Measurements from ENCODE around the gene NBR1. TPM values are rescaled to one million over a fixed set of nuclear protein-coding genes. Genes with fewer than 3 reads are reported as not detected.

NBR1 gene
- total RNA-seq, 4 donors from 2014 or later = 135 to 162 (median 145) TPM

DNA sequence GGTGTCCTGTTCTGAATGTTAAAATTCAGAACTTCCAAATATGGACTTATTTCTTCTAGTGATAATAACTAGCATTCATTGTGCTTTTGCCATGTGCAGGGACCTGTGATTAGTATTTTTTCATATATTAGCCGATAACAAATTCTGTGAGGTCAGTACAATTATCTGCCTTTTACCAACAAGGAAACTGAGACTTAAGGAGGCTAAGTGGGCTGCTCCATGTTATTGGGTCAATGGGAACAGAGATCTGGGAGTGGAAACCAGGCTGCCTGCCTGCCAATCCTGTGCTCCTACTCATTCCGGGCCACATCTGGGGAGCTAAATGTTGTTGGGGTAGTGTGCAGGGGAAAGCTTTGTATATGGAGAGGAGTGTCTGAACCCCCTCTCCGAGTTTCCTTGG, 44.3 kb downstream of the NBR1 start:
- TF ChIP-seq POLR2A (IDR thresholded peaks at IDR 0.05) = no peak
- TF ChIP-seq, protein P1, sequence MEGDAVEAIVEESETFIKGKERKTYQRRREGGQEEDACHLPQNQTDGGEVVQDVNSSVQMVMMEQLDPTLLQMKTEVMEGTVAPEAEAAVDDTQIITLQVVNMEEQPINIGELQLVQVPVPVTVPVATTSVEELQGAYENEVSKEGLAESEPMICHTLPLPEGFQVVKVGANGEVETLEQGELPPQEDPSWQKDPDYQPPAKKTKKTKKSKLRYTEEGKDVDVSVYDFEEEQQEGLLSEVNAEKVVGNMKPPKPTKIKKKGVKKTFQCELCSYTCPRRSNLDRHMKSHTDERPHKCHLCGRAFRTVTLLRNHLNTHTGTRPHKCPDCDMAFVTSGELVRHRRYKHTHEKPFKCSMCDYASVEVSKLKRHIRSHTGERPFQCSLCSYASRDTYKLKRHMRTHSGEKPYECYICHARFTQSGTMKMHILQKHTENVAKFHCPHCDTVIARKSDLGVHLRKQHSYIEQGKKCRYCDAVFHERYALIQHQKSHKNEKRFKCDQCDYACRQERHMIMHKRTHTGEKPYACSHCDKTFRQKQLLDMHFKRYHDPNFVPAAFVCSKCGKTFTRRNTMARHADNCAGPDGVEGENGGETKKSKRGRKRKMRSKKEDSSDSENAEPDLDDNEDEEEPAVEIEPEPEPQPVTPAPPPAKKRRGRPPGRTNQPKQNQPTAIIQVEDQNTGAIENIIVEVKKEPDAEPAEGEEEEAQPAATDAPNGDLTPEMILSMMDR (IDR thresholded peaks at IDR 0.05 in 4 of 5, conservative IDR thresholded peaks at IDR 0.05 in 1 of 5) = no peak
- ATAC-seq (no peak), DNase-seq (no peak)
- intact Hi-C loops (cut with DNase I; ENCODE audit: low total_unique reads) = no loop called here
- Histone ChIP-seq H3K9me3 (no peaks in the 10 kb centered on the region), H3K36me3 (peaks cover 0 to 57% of the 10 kb centered on the region in 2 donors), H3K4me3 (no peak overlapping the region), H3K27ac (no peak overlapping the region), H3K4me1 (no peaks in the 10 kb centered on the region), H3K27me3 (no peaks in the 10 kb centered on the region)
- in situ Hi-C loops (cut with MboI; ENCODE audit: low sequenced_read_pairs in 4 of 4) = loop anchor here in 1 of 4 donors (25.0 kb wide), 2 partner anchors 97 to 272 kb away; partner anchors contain the start of gene DHX8

DNA sequence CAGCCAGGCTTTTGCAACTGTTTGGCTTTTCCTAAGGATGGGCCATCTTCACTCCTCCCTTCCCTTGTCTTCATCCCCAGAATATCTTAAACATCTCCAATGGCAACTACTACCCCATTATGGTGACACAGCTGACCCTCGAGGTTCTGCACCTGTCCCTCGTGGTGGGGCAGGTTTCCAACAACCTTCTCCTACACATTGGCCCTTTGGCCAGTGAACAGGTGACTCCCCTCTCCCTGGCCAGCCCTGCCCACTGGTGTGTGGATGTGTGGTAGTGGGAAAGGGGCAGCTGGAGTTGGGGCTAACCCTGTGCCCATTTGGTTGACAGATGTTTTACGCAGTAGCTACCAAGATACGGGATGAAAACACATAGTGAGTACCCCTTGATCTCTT, 45.4 kb downstream of the NBR1 start:
- H3K9me3 ChIP-seq = no peaks in the 10 kb centered on the region
- in situ Hi-C loops (cut with MboI; ENCODE audit: low sequenced_read_pairs in 4 of 4) (loop anchor here in 1 of 4 donors (25.0 kb wide), 2 partner anchors 96 to 271 kb away; partner anchors contain the start of gene DHX8), intact Hi-C loops (cut with DNase I; ENCODE audit: low total_unique reads) (no loop called here)
- DNase-seq (no peak), ATAC-seq (no peak)
- H3K27ac ChIP-seq = no peak overlapping the region
- H3K36me3 ChIP-seq = peaks cover 0 to 47% of the 10 kb centered on the region in 2 donors
- no peaks in the 10 kb centered on the region for H3K4me1 ChIP-seq
- no peak for TF ChIP-seq POLR2A (IDR thresholded peaks at IDR 0.05)
- TF ChIP-seq, protein P1 (IDR thresholded peaks at IDR 0.05 in 4 of 5, conservative IDR thresholded peaks at IDR 0.05 in 1 of 5) = no peak
- no peaks in the 10 kb centered on the region for H3K27me3 ChIP-seq
- H3K4me3 ChIP-seq = no peak overlapping the region

DNA sequence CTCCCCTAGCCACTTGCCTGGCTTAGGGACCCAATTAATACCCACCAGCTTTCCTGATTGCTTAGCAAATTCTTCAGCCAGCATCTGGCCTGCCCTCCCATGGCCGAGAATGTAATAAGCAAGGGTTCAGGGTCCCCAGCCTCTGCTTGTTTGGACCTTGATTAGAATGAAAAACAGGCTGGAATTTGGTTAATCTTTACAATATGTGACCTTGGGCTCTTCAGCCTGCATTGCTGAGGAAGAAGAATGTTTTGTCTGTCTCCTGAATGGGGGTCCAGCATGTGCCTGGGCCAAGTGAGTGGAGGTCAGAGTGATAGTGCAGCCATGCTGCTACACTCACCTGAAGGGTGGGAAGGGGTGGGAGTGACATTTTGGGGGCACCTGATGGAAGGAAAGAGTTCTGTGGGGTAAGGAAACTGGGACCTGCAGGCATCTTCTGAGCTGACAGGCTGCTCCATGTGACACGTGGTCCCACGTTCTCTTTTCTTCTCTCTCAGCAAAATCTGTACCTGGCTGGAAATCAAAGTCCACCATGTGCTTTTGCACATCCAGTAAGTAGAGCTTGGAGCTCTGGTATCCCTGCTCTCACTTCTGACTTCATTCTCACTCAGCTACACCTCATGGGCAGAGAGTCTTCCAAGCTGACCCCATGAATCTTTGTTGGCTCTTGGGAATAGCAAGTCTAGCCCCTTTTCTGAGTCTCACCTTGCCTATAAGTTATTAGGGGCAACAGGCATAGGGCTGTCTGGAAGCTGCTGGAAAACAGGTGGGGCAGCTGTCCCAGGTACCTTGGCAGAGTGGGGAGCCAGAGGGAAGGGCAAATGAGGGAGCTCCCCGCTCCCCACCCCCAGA, 46.0 kb downstream of the NBR1 start:
- ATAC-seq (no peak), DNase-seq (no peak)
- H3K4me1 ChIP-seq = no peaks in the 10 kb centered on the region
- intact Hi-C loops (cut with DNase I; ENCODE audit: low total_unique reads) = no loop called here
- H3K27ac ChIP-seq = no peak overlapping the region
- peaks cover 0 to 46% of the 10 kb centered on the region in 2 donors for H3K36me3 ChIP-seq
- H3K27me3 ChIP-seq = no peaks in the 10 kb centered on the region
- H3K9me3 ChIP-seq = no peaks in the 10 kb centered on the region
- no peak for TF ChIP-seq POLR2A (IDR thresholded peaks at IDR 0.05)
- TF ChIP-seq, protein P1 (IDR thresholded peaks at IDR 0.05 in 4 of 5, conservative IDR thresholded peaks at IDR 0.05 in 1 of 5) = no peak
- in situ Hi-C loops (cut with MboI; ENCODE audit: low sequenced_read_pairs in 4 of 4) = loop anchor here in 1 of 4 donors (25.0 kb wide), 2 partner anchors 95 to 270 kb away; partner anchors contain the start of gene DHX8
- no peak overlapping the region for H3K4me3 ChIP-seq

DNA sequence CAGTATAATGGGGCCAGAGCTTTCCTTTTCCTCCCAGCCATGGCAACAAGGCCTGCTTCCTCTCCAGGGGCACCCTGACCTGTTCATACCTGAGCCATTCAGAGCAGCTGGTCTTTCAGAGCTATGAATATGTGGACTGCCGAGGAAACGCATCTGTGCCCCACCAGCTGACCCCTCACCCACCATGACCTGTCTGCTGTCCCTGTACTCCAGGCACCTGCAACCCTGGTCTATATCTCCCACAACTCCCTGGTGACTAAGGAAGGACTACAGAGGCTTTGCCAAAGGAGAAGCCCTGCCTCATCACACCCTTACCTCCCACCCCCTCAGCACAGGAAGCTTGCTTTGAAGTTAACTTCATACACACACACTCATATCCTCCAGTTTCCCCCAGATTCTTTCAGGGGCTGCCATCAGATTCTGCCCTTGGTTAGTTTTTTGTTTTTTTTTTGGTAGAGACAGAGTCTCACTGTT, 46.6 kb downstream of the NBR1 start:
- H3K9me3 ChIP-seq = no peaks in the 10 kb centered on the region
- H3K27ac ChIP-seq = no peak overlapping the region
- no peaks in the 10 kb centered on the region for H3K4me1 ChIP-seq
- no peak overlapping the region for H3K4me3 ChIP-seq
- TF ChIP-seq, protein P1 (IDR thresholded peaks at IDR 0.05 in 4 of 5, conservative IDR thresholded peaks at IDR 0.05 in 1 of 5) = no peak
- no peak for TF ChIP-seq POLR2A (IDR thresholded peaks at IDR 0.05)
- ATAC-seq (no peak), DNase-seq (no peak)
- intact Hi-C loops (cut with DNase I; ENCODE audit: low total_unique reads) (no loop called here), in situ Hi-C loops (cut with MboI; ENCODE audit: low sequenced_read_pairs in 4 of 4) (loop anchor here in 1 of 4 donors (25.0 kb wide), 2 partner anchors 95 to 270 kb away; partner anchors contain the start of gene DHX8)
- no peaks in the 10 kb centered on the region for H3K27me3 ChIP-seq
- peaks cover 0 to 46% of the 10 kb centered on the region in 2 donors for H3K36me3 ChIP-seq
